ENCODE results near the gene PYGB. TPM values are rescaled to one million over a fixed set of nuclear protein-coding genes. Genes with fewer than 3 reads are reported as not detected.

The PYGB gene
- total RNA-seq, 1 experiment from 2014 or later: 188 TPM

DNA sequence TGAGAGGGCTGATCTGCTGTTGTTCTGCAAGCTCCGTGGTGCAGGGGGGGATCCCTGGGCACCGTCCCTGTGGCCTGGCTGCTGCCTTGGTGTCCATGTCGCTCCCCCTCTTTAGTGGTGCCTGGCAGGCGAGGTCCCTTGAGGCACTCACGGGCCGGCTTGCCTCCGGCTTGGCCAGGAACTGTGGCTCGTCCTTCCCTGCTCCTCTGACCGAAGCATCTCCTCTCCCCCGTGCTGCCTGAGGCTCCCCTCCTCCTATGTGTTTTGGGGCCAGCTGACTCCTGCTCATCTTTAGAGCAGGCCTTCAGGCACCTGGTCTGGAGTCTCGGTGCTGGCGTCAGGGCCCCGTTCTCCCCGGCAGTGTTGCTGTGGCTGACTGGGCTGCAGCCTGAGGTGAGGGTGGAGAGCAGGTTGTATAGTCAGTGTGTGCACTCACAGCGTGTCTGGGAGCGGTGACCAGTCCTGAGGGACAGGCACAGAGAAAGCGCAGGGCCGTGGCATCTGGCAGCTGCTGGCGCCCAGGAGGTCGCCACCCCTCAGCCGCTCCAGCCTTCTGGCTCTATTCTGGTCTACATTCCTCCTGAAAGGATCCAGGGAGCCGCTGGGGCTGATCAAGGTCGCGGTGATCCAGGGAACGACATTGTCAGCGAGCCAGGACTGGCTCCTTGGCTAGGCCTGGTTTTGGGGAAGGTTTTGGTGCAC is 43.7 kb downstream of the PYGB start:
- Histone ChIP-seq H3K4me3 (ENCODE audit: low read length) (no peak overlapping the region), H4K20me1 (ENCODE audit: insufficient read depth, low read depth, low read length) (peaks cover 10% of the 10 kb centered on the region; the same call in 1 of the 2 replicates), H3K9ac (ENCODE audit: low read length) (no peak overlapping the region), H3K9me2 (replicated peaks; ENCODE audit: insufficient read depth, low read length) (no peaks in the 10 kb centered on the region), H3K36me3 (ENCODE audit: insufficient read depth, low read length) (peaks cover 53% of the 10 kb centered on the region), H3K4me2 (ENCODE audit: low read depth, low read length, poor library complexity, severe bottlenecking) (no peak overlapping the region), H3K4me1 (ENCODE audit: low read length) (peaks cover 34% of the 10 kb centered on the region), H3K79me2 (ENCODE audit: low read length) (no peaks in the 10 kb centered on the region), H3K27me3 (ENCODE audit: low read length) (no peaks in the 10 kb centered on the region), H3K9me3 (ENCODE audit: low read length) (no peaks in the 10 kb centered on the region), H3K27ac (ENCODE audit: low read length) (no peak overlapping the region), H2AFZ (ENCODE audit: low read length) (no peak overlapping the region)
- DNase-seq: no peak

DNA sequence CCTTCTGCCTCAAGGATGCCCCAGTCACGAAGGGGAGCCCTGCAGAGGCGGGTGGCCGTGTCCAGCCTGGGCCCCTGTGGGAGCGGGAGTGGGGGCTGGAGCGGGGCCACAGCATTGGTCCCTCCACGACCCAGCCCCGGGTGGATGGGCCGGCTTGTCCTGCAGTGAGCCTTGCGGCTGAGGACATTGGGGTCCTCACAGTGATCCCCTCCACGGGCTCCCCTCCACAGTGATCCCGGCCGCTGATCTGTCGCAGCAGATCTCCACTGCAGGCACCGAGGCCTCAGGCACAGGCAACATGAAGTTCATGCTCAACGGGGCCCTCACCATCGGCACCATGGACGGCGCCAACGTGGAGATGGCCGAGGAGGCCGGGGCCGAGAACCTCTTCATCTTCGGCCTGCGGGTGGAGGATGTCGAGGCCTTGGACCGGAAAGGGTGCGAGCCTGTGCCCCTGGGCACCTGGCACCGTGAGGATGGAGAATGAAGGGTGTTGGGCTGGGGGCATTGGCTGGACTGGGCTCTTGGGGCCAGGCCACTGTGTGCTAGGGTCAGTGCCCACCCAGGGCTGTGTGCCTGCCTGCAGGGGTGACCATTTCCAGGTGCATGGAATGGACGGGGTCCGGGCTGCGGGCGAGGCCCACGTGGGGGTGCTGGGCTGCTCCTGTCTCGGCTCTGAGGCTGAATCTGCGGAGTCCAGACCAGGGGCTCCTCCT is 44.4 kb downstream of the PYGB start:
- Histone ChIP-seq H3K9me3 (ENCODE audit: low read length) (no peaks in the 10 kb centered on the region), H3K27me3 (ENCODE audit: low read length) (no peaks in the 10 kb centered on the region), H3K4me1 (ENCODE audit: low read length) (peaks cover 42% of the 10 kb centered on the region), H3K79me2 (ENCODE audit: low read length) (no peaks in the 10 kb centered on the region), H4K20me1 (ENCODE audit: insufficient read depth, low read depth, low read length) (peaks cover 10% of the 10 kb centered on the region; the same call in 1 of the 2 replicates), H2AFZ (ENCODE audit: low read length) (no peak overlapping the region), H3K4me3 (ENCODE audit: low read length) (no peak overlapping the region), H3K36me3 (ENCODE audit: insufficient read depth, low read length) (peaks cover 48% of the 10 kb centered on the region), H3K27ac (ENCODE audit: low read length) (no peak overlapping the region), H3K9ac (ENCODE audit: low read length) (no peak overlapping the region), H3K4me2 (ENCODE audit: low read depth, low read length, poor library complexity, severe bottlenecking) (no peak overlapping the region), H3K9me2 (replicated peaks; ENCODE audit: insufficient read depth, low read length) (no peaks in the 10 kb centered on the region)
- DNase-seq: no peak

DNA sequence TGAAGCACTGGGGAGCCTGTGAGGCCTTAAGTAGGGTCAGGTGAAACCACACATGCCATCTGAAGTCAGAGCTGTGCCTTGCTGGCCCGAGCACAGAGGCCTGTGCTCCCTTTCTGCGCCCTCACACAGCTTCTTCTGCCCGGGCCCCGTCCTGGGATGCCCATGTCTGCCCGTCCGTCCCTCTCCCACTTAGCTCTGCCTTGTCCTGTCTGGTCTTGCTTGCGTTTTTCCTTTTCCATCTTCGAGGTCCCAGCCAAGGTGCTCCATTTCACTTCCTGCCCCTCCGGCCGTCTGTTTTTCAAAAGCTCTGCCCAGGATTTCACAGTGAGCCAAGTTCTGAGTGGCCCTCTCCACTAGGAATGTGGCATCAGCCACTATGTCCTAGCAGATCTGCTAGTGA is 45.6 kb downstream of the PYGB start:
- Histone ChIP-seq H3K4me1 (ENCODE audit: low read length) (peaks cover 49% of the 10 kb centered on the region), H4K20me1 (ENCODE audit: insufficient read depth, low read depth, low read length) (peaks cover 10% of the 10 kb centered on the region; the same call in 1 of the 2 replicates), H2AFZ (ENCODE audit: low read length) (no peak overlapping the region), H3K9me3 (ENCODE audit: low read length) (no peaks in the 10 kb centered on the region), H3K79me2 (ENCODE audit: low read length) (no peaks in the 10 kb centered on the region), H3K27ac (ENCODE audit: low read length) (no peak overlapping the region), H3K4me2 (ENCODE audit: low read depth, low read length, poor library complexity, severe bottlenecking) (no peak overlapping the region), H3K9ac (ENCODE audit: low read length) (no peak overlapping the region), H3K9me2 (replicated peaks; ENCODE audit: insufficient read depth, low read length) (no peaks in the 10 kb centered on the region), H3K27me3 (ENCODE audit: low read length) (no peaks in the 10 kb centered on the region), H3K36me3 (ENCODE audit: insufficient read depth, low read length) (peaks cover 44% of the 10 kb centered on the region), H3K4me3 (ENCODE audit: low read length) (no peak overlapping the region)
- DNase-seq: no peak

- H3K27ac ChIP-seq (ENCODE audit: low read length): peak overlapping the region; percentile 86; the same call in 1 of the 2 replicates
- H3K9me2 ChIP-seq (replicated peaks; ENCODE audit: insufficient read depth, low read length): no peaks in the 10 kb centered on the region
- peak overlapping the region; percentile 8; the same call in 1 of the 2 replicates for H3K9ac ChIP-seq (ENCODE audit: low read length)
- no peak overlapping the region for H3K4me2 ChIP-seq (ENCODE audit: low read depth, low read length, poor library complexity, severe bottlenecking)
- H3K4me3 ChIP-seq (ENCODE audit: low read length): no peak overlapping the region
- peaks cover 49% of the 10 kb centered on the region for H3K4me1 ChIP-seq (ENCODE audit: low read length)
- no peaks in the 10 kb centered on the region for H3K9me3 ChIP-seq (ENCODE audit: low read length)
- peaks cover 8% of the 10 kb centered on the region; the same call in 1 of the 2 replicates for H4K20me1 ChIP-seq (ENCODE audit: insufficient read depth, low read depth, low read length)
- no peak for DNase-seq
- no peak overlapping the region for H2AFZ ChIP-seq (ENCODE audit: low read length)
- H3K27me3 ChIP-seq (ENCODE audit: low read length): no peaks in the 10 kb centered on the region
- peaks cover 40% of the 10 kb centered on the region for H3K36me3 ChIP-seq (ENCODE audit: insufficient read depth, low read length)
- no peaks in the 10 kb centered on the region for H3K79me2 ChIP-seq (ENCODE audit: low read length)
These were observed 46.1 kb downstream of the PYGB start for GRCh38 chr20:25293910-25294458.

DNA sequence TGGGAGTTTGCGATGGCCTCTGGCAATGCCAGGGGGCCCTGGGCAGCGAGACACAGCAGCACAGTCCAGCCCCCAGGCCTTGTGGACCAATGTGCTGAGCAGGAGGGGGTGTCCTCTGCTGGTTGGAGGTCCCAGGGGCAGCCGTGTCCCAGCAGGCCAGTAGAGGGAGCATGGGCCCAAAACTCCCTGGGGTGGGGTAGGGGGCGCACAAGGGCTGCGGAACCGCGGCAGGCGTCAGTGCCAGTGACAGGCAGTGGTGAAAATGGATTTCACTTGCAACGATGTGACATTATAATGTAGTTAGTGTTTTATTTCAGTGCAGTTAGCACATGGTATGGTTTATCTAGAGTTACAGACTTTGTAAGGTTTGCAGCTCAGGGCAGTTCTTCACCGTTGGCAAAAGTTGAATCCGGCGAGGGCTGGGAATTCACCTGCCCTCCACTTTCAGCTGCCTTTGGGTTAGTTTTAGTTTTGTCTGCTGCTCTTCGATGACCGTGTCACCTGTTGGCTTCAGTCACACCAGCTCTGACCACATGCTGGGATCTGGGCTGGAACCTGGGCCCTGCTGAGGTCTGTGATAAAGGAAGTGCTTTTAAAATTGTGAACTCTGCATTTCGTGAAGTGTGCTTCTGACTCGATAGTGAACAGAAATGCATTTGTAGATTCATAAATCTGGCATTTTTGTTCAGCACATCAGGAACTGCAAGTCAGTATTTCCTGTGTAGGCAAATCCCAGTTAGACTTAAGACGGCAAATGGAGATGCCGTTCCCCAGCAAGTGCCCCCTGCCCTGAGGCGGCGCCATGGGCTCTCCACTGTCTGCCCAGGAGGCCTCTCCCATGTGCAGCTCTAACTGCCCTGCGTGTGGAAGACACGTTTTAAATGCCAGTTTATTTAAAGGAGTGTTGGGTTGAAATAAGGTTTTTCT is 46.8 kb downstream of the PYGB start:
- Histone ChIP-seq H3K27me3 (ENCODE audit: low read length) (no peaks in the 10 kb centered on the region), H4K20me1 (ENCODE audit: insufficient read depth, low read depth, low read length) (0 out of 2 replicates have a peak, but pooled peaks cover 6% of the 10 kb centered on the region), H2AFZ (ENCODE audit: low read length) (no peak overlapping the region), H3K9ac (ENCODE audit: low read length) (peak overlapping the region; percentile 8; the same call in 1 of the 2 replicates), H3K4me3 (ENCODE audit: low read length) (no peak overlapping the region), H3K27ac (ENCODE audit: low read length) (peak overlapping the region; percentile 86), H3K4me2 (ENCODE audit: low read depth, low read length, poor library complexity, severe bottlenecking) (no peak overlapping the region), H3K4me1 (ENCODE audit: low read length) (peaks cover 49% of the 10 kb centered on the region), H3K36me3 (ENCODE audit: insufficient read depth, low read length) (peaks cover 33% of the 10 kb centered on the region), H3K9me3 (ENCODE audit: low read length) (no peaks in the 10 kb centered on the region), H3K9me2 (replicated peaks; ENCODE audit: insufficient read depth, low read length) (no peaks in the 10 kb centered on the region), H3K79me2 (ENCODE audit: low read length) (no peaks in the 10 kb centered on the region)
- peak; percentile 86 for DNase-seq

DNA sequence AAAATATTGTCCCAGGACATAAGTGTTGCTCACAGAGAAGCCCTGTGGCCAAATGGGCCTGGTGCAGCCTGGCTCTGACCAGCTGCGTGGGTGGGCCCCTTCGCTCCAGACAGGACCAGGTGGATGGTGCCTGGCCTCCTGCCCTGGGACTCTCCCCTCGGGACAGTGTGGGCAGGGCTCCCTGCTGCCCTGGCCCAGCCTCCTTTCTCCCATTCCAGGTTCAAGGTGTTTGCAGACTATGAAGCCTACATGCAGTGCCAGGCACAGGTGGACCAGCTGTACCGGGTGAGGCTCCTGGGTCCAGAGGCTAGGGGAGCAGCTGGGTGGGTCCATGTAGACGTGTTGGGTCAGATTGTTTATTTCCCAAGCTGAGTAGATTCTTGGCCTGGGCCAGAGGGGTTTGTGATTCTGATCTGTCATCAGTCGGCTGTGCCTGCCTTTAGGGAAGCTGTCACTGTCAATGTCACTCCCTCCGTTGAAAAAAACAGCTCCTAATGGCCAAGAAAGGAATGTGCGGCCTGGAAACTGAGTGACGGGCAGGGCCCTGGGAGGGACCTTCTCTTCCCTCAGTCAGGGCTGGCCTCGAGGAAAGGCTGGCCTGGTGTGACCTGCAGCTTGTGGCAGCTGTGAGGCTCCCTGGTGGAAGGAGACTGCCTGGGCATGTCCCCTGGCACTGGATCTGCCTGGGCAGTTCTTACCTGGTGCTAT is 47.7 kb downstream of the PYGB start:
- Histone ChIP-seq H3K9ac (ENCODE audit: low read length) (no peak overlapping the region), H3K9me3 (ENCODE audit: low read length) (no peaks in the 10 kb centered on the region), H3K4me1 (ENCODE audit: low read length) (peaks cover 49% of the 10 kb centered on the region), H3K4me2 (ENCODE audit: low read depth, low read length, poor library complexity, severe bottlenecking) (peak overlapping the region; percentile 28), H3K27ac (ENCODE audit: low read length) (peak overlapping the region; percentile 86), H3K27me3 (ENCODE audit: low read length) (no peaks in the 10 kb centered on the region), H3K36me3 (ENCODE audit: insufficient read depth, low read length) (peaks cover 25% of the 10 kb centered on the region), H3K9me2 (replicated peaks; ENCODE audit: insufficient read depth, low read length) (no peaks in the 10 kb centered on the region), H2AFZ (ENCODE audit: low read length) (no peak overlapping the region), H3K79me2 (ENCODE audit: low read length) (no peaks in the 10 kb centered on the region), H3K4me3 (ENCODE audit: low read length) (no peak overlapping the region), H4K20me1 (ENCODE audit: insufficient read depth, low read depth, low read length) (0 out of 2 replicates have a peak, but pooled peaks cover 6% of the 10 kb centered on the region)
- DNase-seq: no peak
